Vagina (tissue), 2 donors: ENCODE measurements around the gene NUP210L. TPM values are rescaled to one million over a fixed set of nuclear protein-coding genes. Genes with fewer than 3 reads are reported as not detected.
A peak's percentile ranks its signal among the peaks of the same experiment; 100 is the strongest.

Experiments
- DNase-seq, 2 donors: peaks; one replicate each; pipeline ENCODE4 v3.0.0-alpha.2; 2017; ENCODE audit errors: extremely low spot score in 2 of 2
- H3K27ac ChIP-seq: fragments of 200-600 bp; sonication (generic); one replicate; pipeline ENCODE4 v1.5.1; 2019
- H3K27me3 ChIP-seq: fragments of 200-600 bp; sonication (generic); one replicate; pipeline ENCODE4 v1.5.1; 2019
- H3K36me3 ChIP-seq, 2 donors: fragments of 200-600 bp; sonication (generic); one replicate each; pipeline ENCODE4 v1.5.1; 2017 to 2019
- H3K4me1 ChIP-seq: fragments of 200-600 bp; sonication (generic); one replicate; pipeline ENCODE4 v1.5.1; 2019
- H3K4me3 ChIP-seq, 2 donors: fragments of 200-600 bp; sonication (generic); 1 replicate in 1 of 2; 2 replicates in 1 of 2; pipeline ENCODE4 v1.5.1; 2016 to 2019
- H3K9me3 ChIP-seq: fragments of 200-600 bp; sonication (generic); one replicate; pipeline ENCODE4 v1.5.1; 2019
- CTCF ChIP-seq, 3 experiments: fragments of 450-650 bp in 2 of 3; fragments of 200-600 bp in 1 of 3; sonication (generic) in 1 of 3; IDR thresholded peaks; one replicate each; pipeline ENCODE4 v1.5.1; 2017 to 2019; ENCODE audit warnings: antibody characterized with exemption in 3 of 3, mild to moderate bottlenecking in 2 of 3, moderate library complexity in 2 of 3
- POLR2A ChIP-seq, 2 donors: fragments of 450-650 bp; IDR thresholded peaks; one replicate each; pipeline ENCODE4 v1.6.1; 2017; ENCODE audit warnings: antibody characterized with exemption in 2 of 2, mild to moderate bottlenecking in 2 of 2, moderate library complexity in 2 of 2
- POLR2AphosphoS5 ChIP-seq, 2 donors: sonication (generic); formaldehyde crosslinking; IDR thresholded peaks; one replicate each; pipeline ENCODE4 v1.9.0; 2017; ENCODE audit warnings: antibody characterized with exemption in 2 of 2, mild to moderate bottlenecking in 2 of 2, low read depth in 1 of 2; ENCODE audit not compliant: insufficient read depth in 1 of 2
- intact Hi-C: fragments of 100-400 bp; cut with DNase I; formaldehyde crosslinking; loops from one replicate; pipeline ENCODE4 v1.15.1; 2023
- total RNA-seq: library from RNA; depleted of rRNA; stranded (reverse); fragments of >200 nt; gene quantifications from one replicate; pipeline ENCODE4 v1.2.3, GENCODE V29; 2016

NUP210L gene
- total RNA-seq, 1 donor from 2014 or later: not detected

GRCh38 chr1:153978274-153978909, 176.5 kb downstream of the NUP210L start:
- Histone ChIP-seq H3K27ac (peak overlapping the region; percentile 92), H3K9me3 (no peaks in the 10 kb centered on the region), H3K4me1 (peaks cover 19% of the 10 kb centered on the region), H3K27me3 (no peaks in the 10 kb centered on the region), H3K36me3 (peaks cover 0 to 60% of the 10 kb centered on the region in 2 donors), H3K4me3 (peak overlapping the region; percentile 81 to 93)
- DNase-seq: no peak
- intact Hi-C loops: no loop called here
- TF ChIP-seq POLR2A (IDR thresholded peaks at IDR 0.05) (no peak), POLR2AphosphoS5 (IDR thresholded peaks at IDR 0.05; ENCODE audit: insufficient read depth in 1 of 2, low read depth in 1 of 2) (no peak), CTCF (IDR thresholded peaks at IDR 0.05) (no peak)

- Histone ChIP-seq H3K9me3 (no peaks in the 10 kb centered on the region), H3K36me3 (peaks cover 0 to 52% of the 10 kb centered on the region in 2 donors), H3K27ac (peak within 1 kb of the TSS; percentile 92), H3K27me3 (no peaks in the 10 kb centered on the region), H3K4me3 (peak within 1 kb of the TSS; percentile 81 to 93), H3K4me1 (peaks cover 19% of the 10 kb centered on the region)
- TF ChIP-seq POLR2AphosphoS5 (IDR thresholded peaks at IDR 0.05; ENCODE audit: insufficient read depth in 1 of 2, low read depth in 1 of 2) (peak; percentile 84 to 96), POLR2A (IDR thresholded peaks at IDR 0.05) (peak; percentile 71 to 91), CTCF (IDR thresholded peaks at IDR 0.05) (peak in 1 of 3 experiments; percentile 20)
- intact Hi-C loops: no loop called here
- no peak for DNase-seq
Observed at GRCh38 chr1:153977250-153978240, 177.3 kb downstream of the NUP210L start, which contains the start of gene JTB. TSS of gene JTB (minus strand) at chr1:153977674. CDS start at chr1:153977252, 422 bp downstream.

GRCh38 chr1:153976819-153977249, 178.0 kb downstream of the NUP210L start:
- DNase-seq: no peak
- Histone ChIP-seq H3K4me1 (peaks cover 19% of the 10 kb centered on the region), H3K36me3 (peaks cover 0 to 45% of the 10 kb centered on the region in 2 donors), H3K4me3 (peak overlapping the region; percentile 81 to 93), H3K9me3 (no peaks in the 10 kb centered on the region), H3K27ac (peak overlapping the region; percentile 92), H3K27me3 (no peaks in the 10 kb centered on the region)
- intact Hi-C loops: no loop called here
- TF ChIP-seq CTCF (IDR thresholded peaks at IDR 0.05) (no peak), POLR2AphosphoS5 (IDR thresholded peaks at IDR 0.05; ENCODE audit: insufficient read depth in 1 of 2, low read depth in 1 of 2) (no peak), POLR2A (IDR thresholded peaks at IDR 0.05) (no peak)

GRCh38 chr1:153973525-153973924, 181.3 kb downstream of the NUP210L start:
- TF ChIP-seq POLR2A (IDR thresholded peaks at IDR 0.05) (no peak), POLR2AphosphoS5 (IDR thresholded peaks at IDR 0.05; ENCODE audit: insufficient read depth in 1 of 2, low read depth in 1 of 2) (no peak), CTCF (IDR thresholded peaks at IDR 0.05) (no peak)
- intact Hi-C loops: no loop called here
- H3K36me3 ChIP-seq: peaks cover 0 to 28% of the 10 kb centered on the region in 2 donors
- no peak for DNase-seq
- H3K9me3 ChIP-seq: no peaks in the 10 kb centered on the region
- H3K4me1 ChIP-seq: peaks cover 25% of the 10 kb centered on the region
- no peak overlapping the region for H3K4me3 ChIP-seq
- H3K27ac ChIP-seq: no peak overlapping the region
- no peaks in the 10 kb centered on the region for H3K27me3 ChIP-seq
